ENCODE results near the gene DCAF5. TPM values are rescaled to one million over a fixed set of nuclear protein-coding genes. Genes with fewer than 3 reads are reported as not detected.

The DCAF5 gene
- total and polyA plus RNA-seq, 2 of the 13 experiments (the other 11 are each of a cell fraction or from before 2014, with no cell fraction given): 13.4 to 31.6 TPM

GRCh38 chr14:69093631-69094421 is 59.1 kb downstream of the DCAF5 start (continued):
- TF ChIP-seq TCF12 (IDR thresholded peaks at IDR 0.05) (no peak), TCF12 (CRISPR knock-in tag; IDR thresholded peaks at IDR 0.05) (no peak), RXRA (CRISPR knock-in tag; IDR thresholded peaks at IDR 0.05) (0 out of 2 replicates have a peak, but pooled peaks have one; percentile 22), HMG20A (CRISPR knock-in tag; IDR thresholded peaks at IDR 0.05; ENCODE audit: borderline replicate concordance) (peak; percentile 69; the same call in 1 of the 2 replicates), CBFB (CRISPR knock-in tag; IDR thresholded peaks at IDR 0.05) (0 out of 2 replicates have a peak, but pooled peaks have one; percentile 26), EED (CRISPR knock-in tag; IDR thresholded peaks at IDR 0.05) (no peak), BRD4 (CRISPR knock-in tag; IDR thresholded peaks at IDR 0.05) (no peak), ZSCAN31 (CRISPR knock-in tag; IDR thresholded peaks at IDR 0.05; ENCODE audit: low read depth) (peak; percentile 51; the same call in 1 of the 2 replicates), ERF (CRISPR knock-in tag; IDR thresholded peaks at IDR 0.05) (peak; percentile 14; the same call in 1 of the 2 replicates), SRY (CRISPR knock-in tag; IDR thresholded peaks at IDR 0.05) (no peak), MYNN (CRISPR knock-in tag; IDR thresholded peaks at IDR 0.05; ENCODE audit: low read depth) (no peak), MIER3 (CRISPR knock-in tag; IDR thresholded peaks at IDR 0.05; ENCODE audit: borderline replicate concordance) (peak; percentile 42; the same call in 1 of the 2 replicates), ZNF773 (CRISPR knock-in tag; IDR thresholded peaks at IDR 0.05; ENCODE audit: borderline replicate concordance) (no peak), KMT2A (CRISPR knock-in tag; IDR thresholded peaks at IDR 0.05) (0 out of 2 replicates have a peak, but pooled peaks have one; percentile 19), ZNF619 (CRISPR knock-in tag; IDR thresholded peaks at IDR 0.05) (no peak), CEBPG (CRISPR knock-in tag; IDR thresholded peaks at IDR 0.05) (peak; percentile 45; the same call in 1 of the 2 replicates), ZNF362 (CRISPR knock-in tag; IDR thresholded peaks at IDR 0.05; ENCODE audit: borderline replicate concordance) (no peak), GTF2F1 (IDR thresholded peaks at IDR 0.05; ENCODE audit: low read length) (no peak), ZNF205 (CRISPR knock-in tag; IDR thresholded peaks at IDR 0.05) (peak; percentile 19; the same call in 1 of the 2 replicates), SP140L (CRISPR knock-in tag; IDR thresholded peaks at IDR 0.05; ENCODE audit: borderline replicate concordance) (no peak), ZNF678 (CRISPR knock-in tag; IDR thresholded peaks at IDR 0.05) (no peak)
- TF ChIP-seq, protein P1, sequence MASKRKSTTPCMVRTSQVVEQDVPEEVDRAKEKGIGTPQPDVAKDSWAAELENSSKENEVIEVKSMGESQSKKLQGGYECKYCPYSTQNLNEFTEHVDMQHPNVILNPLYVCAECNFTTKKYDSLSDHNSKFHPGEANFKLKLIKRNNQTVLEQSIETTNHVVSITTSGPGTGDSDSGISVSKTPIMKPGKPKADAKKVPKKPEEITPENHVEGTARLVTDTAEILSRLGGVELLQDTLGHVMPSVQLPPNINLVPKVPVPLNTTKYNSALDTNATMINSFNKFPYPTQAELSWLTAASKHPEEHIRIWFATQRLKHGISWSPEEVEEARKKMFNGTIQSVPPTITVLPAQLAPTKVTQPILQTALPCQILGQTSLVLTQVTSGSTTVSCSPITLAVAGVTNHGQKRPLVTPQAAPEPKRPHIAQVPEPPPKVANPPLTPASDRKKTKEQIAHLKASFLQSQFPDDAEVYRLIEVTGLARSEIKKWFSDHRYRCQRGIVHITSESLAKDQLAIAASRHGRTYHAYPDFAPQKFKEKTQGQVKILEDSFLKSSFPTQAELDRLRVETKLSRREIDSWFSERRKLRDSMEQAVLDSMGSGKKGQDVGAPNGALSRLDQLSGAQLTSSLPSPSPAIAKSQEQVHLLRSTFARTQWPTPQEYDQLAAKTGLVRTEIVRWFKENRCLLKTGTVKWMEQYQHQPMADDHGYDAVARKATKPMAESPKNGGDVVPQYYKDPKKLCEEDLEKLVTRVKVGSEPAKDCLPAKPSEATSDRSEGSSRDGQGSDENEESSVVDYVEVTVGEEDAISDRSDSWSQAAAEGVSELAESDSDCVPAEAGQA (IDR thresholded peaks at IDR 0.05; ENCODE audit: low read depth): no peak
- TF ChIP-seq, protein P1 (CRISPR knock-in tag; IDR thresholded peaks at IDR 0.05; ENCODE audit: borderline replicate concordance): no peak
- TF ChIP-seq, protein P2, sequence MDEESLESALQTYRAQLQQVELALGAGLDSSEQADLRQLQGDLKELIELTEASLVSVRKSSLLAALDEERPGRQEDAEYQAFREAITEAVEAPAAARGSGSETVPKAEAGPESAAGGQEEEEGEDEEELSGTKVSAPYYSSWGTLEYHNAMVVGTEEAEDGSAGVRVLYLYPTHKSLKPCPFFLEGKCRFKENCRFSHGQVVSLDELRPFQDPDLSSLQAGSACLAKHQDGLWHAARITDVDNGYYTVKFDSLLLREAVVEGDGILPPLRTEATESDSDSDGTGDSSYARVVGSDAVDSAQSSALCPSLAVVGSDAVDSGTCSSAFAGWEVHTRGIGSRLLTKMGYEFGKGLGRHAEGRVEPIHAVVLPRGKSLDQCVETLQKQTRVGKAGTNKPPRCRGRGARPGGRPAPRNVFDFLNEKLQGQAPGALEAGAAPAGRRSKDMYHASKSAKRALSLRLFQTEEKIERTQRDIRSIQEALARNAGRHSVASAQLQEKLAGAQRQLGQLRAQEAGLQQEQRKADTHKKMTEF (CRISPR knock-in tag; IDR thresholded peaks at IDR 0.05): peak; percentile 64; the same call in 1 of the 2 replicates

Data from HepG2 (cell line).